HG03439 (cell line): ENCODE data around the gene HIVEP3.

ENCODE experiments used
- ATAC-seq: cut with Tn5 transposase; IDR thresholded peaks from one replicate; pipeline ENCODE4 v1.9.1; 2021; ENCODE audit warnings: mild to moderate bottlenecking, moderate library complexity; ENCODE audit not compliant: unreplicated experiment

HIVEP3 gene

DNA sequence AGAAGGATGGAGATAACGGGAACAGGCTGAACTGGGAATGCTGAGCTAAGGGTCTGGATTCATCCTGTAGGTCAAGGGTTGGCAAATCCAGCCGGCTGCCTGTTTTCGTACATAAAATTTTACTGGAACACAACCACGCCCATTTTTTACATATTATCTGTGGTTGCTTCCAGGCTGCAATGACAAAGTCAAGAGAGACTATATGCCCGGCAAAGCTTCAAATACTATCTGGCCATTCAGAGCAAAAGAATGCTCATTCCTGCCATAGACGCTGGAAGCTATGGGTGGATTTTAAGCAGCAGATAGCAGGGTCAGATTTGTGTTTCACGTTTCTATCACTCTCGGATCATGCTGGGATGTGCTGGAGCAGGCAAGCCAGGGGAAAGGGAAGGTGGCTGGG lies 296.3 kb downstream of the HIVEP3 start:
- no peak for ATAC-seq

GRCh38 chr1:41621791-41622190 lies 296.9 kb downstream of the HIVEP3 start:
- ATAC-seq, result no peak

- no peak for ATAC-seq
Observed at GRCh38 chr1:41621256-41621655, 297.5 kb downstream of the HIVEP3 start.

DNA sequence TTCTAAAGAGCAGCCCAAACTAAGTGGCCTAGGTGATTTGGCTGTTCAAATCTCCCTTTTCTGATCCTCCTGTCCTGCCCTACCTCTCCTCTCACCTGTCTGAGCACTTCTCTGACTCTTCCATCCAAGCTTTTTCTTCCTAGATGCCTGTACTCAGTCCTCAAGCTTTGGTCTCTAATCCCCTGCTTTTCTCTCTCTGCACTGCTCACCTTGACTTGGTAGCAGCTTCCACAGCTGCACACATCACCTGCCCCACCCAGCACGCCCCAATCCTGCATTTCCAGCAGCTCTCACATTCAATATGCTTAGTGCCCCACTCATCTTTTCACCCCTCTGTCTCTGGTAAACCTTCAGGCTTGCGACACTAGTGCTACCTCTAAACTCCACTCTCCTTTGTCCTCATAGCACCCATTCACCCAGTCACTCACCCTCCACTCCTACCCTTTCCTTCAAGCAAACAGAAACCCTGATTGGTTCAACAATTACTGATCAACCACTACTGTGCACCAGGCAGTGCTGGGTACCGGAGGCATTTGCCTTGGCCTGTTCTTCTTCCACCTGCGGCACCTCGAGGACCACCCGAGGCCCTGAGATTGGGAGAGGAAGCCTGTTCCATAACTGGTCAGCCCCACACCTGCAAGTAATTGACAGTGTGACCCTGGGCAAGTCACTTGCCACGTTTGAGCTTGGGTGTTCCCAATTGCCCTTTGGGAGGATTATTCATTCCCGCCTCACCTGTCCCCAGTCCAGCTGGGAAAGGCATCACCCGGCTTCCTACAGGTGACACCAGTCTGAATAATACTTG lies 298.2 kb downstream of the HIVEP3 start:
- no peak for ATAC-seq

GRCh38 chr1:41619511-41620364 lies 299.0 kb downstream of the HIVEP3 start:
- ATAC-seq, result no peak

DNA sequence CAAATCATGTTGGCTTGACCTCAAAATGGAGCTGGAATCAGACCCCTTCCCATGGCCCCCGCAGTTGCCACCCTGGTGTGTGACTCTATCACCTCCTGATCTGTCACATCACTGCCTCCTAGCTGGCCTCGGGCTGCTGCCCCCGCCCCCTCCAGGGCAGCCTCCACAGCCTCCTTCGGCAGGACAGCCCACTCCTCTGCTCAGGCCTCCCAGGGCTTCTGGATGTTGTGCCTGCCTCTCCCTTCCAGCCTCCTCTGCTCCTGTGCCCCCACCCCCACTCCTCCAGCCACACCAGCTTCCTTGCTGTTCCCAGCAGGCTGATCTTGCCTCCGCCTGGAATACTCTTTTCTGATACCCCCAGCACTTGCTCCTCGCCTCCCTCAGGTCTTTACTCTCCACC lies 299.9 kb downstream of the HIVEP3 start:
- ATAC-seq, result no peak

- ATAC-seq, result no peak
Observed at GRCh38 chr1:41618066-41618825, 300.5 kb downstream of the HIVEP3 start.

DNA sequence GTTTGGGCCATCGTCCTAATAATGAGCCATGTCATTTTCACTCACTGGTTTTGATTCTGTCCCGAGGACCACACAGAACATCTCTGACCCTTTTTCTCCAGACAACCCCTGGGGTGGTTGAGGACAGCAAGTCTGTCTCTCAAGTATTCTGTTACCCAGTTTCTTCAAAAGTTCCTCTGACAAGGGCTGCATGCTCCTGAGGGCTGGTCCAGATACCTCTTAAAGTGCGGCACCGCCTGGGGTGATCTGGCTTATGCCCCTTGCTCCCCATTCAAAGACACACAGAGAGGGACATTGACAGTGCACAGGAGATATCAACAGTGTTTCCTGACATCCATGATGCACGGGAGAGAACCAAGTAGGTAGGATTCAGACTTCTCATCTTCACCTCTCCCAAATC lies 301.4 kb downstream of the HIVEP3 start:
- no peak for ATAC-seq

GRCh38 chr1:41616563-41616962 lies 302.2 kb downstream of the HIVEP3 start:
- no peak for ATAC-seq

- no peak for ATAC-seq
Observed at GRCh38 chr1:41615981-41616380, 302.7 kb downstream of the HIVEP3 start.

DNA sequence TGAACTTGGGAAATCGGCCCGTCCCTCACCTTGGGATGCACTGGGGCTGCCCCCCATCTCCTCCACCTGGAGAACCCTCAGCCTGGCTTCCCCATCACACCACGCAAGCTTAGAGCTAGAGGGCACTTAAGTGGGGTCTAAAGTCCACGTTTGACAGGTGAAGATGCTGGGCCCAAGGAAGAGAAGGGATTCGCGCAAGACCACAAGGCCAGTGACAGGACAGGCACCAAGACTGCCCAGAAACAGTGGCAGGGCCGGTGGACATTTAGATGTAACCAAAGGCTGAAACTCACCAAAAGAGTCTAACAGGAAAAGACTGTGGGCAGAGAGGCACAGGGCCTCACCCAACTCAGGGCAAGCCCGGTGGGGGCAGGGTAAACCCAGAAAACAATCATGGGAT lies 303.4 kb downstream of the HIVEP3 start:
- ATAC-seq, result no peak

GRCh38 chr1:41614818-41615217 lies 303.9 kb downstream of the HIVEP3 start:
- ATAC-seq, result no peak

DNA sequence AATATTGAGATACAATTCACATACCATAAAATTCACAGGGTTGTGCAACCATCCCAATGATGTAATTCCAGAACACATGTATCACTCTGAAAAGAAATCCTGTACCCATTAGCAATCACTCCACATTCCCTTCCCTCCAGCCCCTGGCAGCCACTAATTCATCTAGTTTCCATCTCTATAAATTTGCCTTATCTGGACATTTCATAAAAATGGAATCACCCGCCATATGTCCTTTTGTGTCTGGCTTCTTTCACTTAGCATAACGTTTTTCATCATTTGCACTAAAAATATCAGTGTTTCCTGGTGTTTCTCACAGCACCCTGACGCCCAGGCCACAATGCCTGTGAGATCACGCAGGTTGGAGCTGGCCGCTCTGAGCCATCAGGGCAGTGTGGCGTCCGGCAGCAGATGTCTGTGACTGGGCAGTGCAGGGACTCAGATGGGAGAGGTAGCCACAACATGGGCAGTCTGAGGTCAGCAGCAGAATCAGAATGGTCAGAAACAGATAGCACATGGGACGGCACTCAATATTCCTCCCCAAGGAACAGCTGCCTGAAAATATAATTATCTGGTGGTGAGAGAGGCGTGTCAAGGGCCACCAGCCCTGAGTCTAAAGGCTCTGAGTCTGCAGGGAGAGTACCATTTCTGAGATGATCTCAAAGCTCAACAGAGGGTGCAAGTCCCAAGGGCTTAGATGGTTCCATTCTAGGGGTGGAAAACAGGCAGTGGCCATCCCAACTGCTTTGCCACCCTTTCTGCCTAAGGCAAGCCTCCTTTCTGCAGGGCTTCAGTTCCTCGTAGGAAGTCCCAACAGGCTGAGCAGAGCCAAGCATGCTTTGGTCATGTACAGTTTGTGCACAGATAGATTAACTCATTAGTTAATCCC lies 304.8 kb downstream of the HIVEP3 start:
- no peak for ATAC-seq

DNA sequence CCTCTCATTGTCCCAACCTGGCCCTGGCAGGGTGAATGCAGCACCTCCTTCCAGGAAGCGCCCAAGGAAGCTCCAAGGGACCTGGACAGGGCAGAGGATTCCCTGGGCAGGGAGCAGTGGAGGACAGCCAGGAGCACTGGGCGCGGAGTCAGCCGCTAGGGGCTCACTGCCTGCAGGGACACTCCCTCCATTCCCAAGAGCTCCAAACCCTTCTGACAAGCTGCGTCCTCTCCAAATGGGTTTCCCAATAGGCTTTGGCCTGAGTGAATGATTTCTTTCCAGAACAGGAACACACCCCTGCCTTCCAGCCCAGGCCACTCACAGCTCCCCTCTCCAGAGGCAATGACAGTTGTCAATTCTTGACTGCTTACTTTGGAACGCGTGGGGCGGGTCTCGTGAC lies 305.8 kb downstream of the HIVEP3 start:
- no peak for ATAC-seq

DNA sequence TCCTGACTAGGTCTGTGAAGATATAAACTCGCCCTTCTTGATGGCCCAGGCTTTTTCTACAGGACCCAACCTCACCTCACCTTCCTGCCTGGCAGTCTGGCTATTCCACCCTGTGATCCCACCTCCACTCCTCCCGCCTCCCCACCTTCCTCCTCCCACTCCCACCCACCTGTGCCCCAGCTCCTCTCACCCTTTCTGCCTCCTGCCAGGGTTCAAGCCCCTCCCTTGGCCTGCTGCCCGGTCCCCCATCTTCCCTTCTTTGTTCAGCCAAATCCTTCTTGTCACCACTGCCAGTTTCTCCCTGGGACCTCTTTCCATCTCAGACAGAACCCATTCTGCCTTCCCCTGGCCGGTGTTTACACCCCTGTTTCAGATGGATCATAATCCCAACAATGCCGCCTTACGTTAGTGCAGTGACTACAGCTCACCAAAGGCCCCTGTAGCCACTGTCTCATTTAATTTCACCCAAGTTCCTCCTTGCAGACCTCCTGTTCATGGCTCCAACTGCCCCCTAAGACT lies 306.7 kb downstream of the HIVEP3 start:
- no peak for ATAC-seq

- ATAC-seq, result no peak
Observed at GRCh38 chr1:41611068-41611931, 307.4 kb downstream of the HIVEP3 start.

- no peak for ATAC-seq
Observed at GRCh38 chr1:41610361-41610760, 308.4 kb downstream of the HIVEP3 start.

DNA sequence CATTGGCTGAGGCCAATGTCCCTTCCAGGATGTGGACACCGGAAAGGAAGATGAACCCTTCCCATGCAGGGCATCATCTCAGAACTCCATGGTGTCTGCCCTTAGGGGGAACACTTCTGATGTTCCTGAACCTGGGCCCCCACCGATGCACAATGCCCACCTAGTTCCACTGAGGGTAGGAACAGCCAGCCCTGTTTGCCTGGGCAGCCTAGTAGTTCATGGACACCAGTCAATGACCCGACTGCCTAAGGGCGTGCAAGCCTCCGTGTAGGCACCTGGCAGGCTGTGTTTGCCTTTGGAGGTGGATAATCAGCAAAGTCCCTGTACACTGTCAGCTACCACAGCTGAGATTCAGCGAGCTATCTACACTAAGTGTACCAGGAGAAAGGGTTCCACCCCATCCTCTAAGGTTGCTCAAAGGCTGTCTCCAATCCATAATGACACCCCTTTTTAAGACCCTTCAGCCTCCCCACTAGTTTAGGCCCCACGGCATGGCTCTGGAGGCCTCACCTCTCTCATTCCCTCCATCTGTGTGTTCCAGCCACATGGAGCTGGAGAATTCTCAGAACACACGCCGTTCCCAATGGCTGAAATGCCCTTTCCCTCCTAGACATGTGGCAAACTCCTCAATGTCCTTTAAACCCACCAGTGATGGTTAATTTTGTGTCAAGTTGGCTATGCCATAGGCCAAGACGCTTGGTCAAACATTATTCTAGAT lies 309.4 kb downstream of the HIVEP3 start:
- ATAC-seq, result no peak

GRCh38 chr1:41608211-41608610 lies 310.5 kb downstream of the HIVEP3 start:
- no peak for ATAC-seq
